NCI-H2029 treated with DMSO at 0.1 percent for 48 hours (cell line): ENCODE data around the gene CTNNA3.
"Not testable (repeated sequence)": the region's sequence is repeated elsewhere in the genome, so short reads cannot be mapped to it uniquely, and the experiment has no call there.

Source experiments
- DNase-seq: peaks from one replicate; lab custom pipeline; 2025; lab: John Stamatoyannopoulos, UW

The CTNNA3 gene

DNA sequence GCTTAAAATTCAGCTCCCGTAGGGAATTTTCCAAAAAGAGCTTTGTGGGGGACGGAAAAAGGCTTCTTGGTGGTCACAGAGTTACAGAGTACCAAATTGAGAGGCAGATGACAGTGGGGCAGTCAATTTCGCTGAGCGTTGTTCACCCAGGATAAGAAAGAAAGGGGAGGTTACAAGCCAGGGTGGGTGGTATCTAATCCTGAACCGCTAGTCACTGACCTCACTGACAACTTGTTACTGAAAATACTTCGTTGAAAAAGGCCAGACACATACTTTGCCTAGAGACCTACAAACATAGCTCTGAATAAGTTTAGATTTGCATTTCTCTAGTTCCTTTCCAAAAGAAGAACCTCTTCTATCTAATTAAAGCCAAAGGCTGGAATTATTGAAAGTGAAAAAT lies at the start of gene CTNNA3:
Gene CTNNA3, minus strand, starts transcription at position 167 of the 400 bp plus-strand sequence.
- DNase-seq = no peak

DNA sequence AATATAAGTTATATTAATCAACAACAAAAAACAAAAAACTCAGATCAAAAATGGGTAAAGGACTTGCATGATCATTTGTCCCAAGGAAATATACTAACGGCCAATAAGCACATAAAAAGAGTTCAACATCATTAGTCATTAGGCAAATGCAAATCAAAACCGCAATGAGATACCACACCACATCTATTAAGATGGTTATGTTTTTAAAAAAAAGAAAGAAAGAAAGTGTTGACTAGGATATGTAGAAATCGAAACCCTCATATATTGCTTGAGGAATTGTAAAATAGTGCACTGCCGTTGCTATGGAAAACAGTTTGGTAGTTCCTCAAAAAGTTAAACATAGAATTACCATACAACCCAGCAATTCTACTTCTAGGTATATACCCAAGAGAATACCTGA lies 39.4 kb upstream of the CTNNA3 start:
- no peak for DNase-seq

DNA sequence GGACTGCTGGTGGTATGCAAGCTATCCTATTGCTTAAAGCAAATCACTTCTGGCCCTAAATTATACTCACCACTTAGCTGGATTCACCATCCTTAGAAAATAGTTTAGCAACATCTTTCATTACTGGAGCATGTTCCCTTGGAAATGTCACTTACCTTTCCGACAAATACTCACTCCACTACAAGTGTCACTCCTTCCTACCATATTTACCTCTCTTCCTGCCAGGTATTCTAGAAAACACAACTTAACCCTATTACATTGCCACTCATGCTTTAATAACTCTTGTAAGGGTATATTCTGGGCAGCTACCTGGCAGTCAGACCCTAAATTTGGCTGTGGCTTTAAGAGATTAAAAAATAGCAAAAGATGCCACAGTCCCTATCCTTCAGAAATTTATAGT lies 37.5 kb upstream of the CTNNA3 start:
- DNase-seq = no peak

DNA sequence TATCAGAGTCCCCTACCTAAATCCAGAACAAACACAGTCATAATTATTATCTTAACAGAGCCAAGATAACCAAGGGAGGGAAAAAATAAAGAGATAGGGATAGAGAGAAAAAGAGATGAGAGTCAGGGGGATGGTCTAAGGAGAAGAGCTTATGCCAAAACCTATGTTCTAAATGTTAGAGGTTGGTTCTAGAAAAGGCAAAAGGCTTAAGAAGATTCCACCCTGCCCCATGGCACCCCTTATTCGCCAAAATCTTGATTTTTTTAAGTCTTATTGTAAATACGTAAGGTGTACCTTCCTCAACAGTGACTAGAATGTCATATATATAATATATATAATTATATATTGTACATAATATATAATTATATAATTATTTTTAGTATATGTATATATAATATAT lies 29.6 kb upstream of the CTNNA3 start:
- DNase-seq = no peak

DNA sequence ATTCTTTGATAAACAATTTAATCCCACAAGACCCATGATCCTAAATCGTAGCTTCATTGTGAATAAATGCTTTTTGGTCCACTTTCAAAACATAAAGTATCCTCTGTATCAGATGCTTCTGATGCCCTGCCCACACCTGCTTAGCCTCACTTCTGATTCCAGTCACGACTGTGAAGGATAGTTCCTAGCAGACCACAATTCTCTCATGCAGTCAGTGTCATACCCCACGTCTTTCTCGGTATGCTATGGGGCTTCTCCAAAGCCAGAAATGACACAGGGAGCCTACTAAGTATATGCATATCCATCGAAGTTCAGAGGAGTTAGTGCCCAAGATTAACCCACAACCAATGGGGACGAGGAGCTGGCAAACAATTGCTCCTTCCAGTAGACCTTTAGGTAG lies 27.6 kb upstream of the CTNNA3 start:
- no peak for DNase-seq

DNA sequence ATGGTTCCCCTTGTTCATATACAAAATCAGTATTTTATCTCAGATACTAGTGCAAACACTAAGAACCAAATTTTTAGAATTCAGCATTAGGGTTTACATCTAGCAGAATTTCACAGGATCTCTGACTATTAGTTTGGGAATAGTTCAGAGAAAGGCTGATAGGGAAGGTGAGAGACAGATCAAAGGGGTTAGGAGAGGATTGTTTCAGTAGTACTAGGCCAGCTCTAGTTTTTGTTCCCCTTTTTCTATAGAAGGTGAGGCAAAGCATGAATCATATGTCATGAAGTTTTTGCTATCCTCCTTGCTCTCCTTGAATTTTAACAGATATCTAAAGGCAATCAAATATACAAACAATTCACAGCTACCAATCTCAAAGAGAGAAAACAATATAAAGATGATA lies 26.1 kb upstream of the CTNNA3 start:
- no peak for DNase-seq

DNA sequence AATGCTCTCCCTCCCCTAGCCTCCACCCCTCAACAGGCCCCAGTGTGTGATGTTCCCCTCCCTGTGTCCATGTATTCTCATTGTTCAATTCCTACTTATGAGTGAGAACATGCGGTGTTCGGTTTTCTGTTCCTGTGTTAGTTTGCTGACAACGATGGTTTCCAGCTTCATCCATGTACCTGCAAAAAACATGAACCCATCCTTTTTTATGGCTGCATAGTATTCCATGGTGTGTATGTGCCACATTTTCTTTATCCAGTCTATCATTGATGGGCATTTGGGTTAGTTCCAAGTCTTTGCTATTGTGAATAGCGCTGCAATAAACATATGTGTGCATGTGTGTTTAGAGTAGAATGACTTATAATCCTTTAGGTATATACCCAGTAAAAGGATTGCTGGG lies 20.5 kb upstream of the CTNNA3 start:
- not testable (repeated sequence) for DNase-seq

DNA sequence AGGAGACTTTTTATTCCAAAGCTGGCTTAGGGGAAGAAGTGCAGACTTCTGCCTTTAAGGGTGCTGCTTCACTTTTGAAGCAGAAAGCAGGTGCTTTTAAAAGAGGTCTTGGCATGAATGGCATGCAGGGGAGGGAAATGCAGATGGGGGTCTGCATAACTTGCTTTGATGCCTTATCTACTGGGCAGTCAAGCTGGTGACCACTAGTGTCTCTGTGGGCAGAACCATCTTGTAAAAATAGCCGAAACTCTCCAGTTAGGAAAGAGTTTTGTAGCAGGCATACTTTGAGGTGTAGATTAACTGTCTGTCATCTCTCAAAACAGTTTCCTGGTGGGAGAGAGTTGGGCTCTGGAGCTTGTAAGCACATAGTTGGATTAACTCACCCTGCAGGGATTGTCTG lies 9.9 kb upstream of the CTNNA3 start:
- DNase-seq = no peak

DNA sequence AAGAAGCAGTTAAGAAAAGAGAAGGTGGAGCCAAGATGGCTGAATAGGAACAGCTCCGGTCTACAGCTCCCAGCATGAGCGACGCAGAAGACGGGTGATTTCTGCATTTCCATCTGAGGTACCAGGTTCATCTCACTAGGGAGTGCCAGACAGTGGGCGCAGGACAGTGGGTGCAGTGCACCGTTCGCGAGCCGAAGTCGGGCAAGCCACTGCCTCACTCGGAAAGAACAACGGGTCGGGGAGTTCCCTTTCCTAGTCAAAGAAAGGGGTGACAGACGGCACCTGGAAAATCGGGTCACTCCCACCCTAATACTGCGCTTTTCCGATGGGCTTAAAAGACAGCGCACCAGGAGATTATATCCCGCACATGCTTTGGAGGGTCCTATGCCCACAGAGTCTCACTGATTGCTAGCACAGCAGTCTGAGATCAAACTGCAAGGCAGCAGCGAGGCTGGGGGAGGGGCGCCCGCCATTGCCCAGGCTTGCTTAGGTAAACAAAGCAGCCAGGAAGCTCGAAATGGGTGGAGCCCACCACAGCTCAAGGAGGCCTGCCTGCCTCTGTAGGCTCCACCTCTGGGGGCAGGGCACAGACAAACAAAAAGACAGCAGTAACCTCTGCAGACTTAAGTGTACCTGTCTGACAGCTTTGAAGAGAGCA lies 3.7 kb upstream of the CTNNA3 start:
- DNase-seq = not testable (repeated sequence)

DNA sequence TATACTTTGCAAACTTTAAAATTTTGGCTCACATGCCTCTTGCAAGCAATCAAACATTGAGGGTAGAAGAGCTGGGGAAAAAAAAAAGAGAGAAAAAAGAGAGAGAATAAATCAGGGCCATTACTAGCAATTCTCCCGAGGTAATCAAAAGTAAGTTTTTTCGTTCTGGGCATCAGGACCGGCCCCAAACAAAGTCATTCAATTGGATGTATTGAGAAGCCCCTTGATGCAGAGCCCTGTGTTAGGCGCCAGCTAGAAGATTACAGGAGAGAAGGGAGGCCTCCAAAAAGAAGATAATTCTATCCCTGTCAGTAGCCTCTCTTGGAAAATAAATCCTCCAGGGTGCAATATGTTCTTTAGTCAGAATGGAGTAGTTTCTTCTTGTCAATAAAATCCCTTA lies 2.2 kb upstream of the CTNNA3 start:
- no peak for DNase-seq

DNA sequence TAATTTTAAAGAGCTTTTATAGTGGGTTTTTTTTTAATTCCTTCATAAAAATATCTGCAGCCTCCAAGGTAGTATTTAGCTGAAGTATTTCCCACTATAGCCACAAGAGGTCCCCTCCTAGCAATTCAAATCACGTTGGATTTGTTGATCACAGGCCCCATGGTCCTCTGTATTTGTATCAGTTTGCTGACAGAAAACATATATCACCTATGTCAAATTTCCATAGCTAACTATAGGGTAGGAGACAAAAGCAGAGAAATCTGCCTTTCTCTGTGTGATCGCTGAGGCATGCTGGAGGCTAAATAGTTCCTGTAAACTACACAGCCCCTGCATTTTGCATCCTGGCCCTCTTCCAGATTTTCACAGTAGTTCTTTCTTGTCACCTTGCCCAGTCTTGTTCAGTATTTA lies 1.7 kb upstream of the CTNNA3 start:
- peak; percentile 0 for DNase-seq

DNA sequence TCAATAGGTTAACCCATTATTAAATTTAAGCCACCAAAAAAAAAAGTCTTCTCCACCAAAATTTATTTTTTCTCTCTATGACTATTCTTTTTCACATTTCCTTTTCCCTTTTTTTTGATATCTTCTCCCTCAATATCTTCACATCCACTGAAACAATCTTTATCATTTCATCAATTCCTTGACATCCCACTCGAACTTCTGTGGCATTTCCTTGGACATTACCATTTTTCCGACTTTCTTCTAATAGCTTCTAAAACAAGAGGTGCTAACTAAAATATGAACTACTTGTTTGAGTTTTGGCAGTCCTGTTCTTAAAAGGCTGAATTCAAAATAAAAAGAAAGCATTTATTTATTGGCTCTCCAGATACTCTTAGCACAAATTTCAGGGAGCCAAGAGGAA lies 684 bp upstream of the CTNNA3 start:
- DNase-seq = no peak

DNA sequence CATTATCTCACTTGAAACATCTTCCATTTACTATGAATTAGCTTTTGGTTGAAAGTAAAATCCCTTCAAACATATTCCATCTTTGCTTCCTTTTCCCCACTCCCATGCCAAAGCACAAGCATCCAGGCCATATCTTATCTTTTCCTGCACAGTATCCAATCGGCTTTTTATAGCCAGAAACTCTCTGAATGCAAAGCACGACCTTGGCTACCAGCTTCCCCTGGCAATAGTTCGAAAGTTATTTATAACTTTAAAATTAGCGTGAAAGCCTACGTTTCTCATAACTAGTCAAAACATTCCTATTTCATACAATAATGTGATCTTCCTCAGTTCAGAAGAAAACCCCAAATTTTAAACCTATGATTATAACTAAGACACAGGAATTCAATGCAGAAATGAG lies 440 bp downstream of the CTNNA3 start:
- DNase-seq = no peak

DNA sequence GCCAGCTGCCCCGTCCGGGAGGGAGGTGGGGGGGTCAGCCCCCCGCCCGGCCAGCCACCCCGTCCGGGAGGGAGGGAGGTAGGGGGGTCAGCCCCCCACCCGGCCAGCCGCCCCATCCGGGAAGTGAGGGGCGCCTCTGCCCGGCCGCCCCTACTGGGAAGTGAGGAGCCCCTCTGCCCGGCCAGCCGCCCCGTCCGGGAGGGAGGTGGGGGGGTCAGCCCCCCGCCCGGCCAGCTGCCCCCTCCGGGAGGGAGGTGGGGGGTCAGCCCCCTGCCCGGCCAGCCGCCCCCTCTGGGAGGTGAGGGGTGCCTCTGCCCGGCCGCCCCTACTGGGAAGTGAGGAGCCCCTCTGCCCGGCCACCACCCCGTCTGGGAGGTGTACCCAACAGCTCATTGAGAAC lies 4.1 kb downstream of the CTNNA3 start:
- DNase-seq = not testable (repeated sequence)

DNA sequence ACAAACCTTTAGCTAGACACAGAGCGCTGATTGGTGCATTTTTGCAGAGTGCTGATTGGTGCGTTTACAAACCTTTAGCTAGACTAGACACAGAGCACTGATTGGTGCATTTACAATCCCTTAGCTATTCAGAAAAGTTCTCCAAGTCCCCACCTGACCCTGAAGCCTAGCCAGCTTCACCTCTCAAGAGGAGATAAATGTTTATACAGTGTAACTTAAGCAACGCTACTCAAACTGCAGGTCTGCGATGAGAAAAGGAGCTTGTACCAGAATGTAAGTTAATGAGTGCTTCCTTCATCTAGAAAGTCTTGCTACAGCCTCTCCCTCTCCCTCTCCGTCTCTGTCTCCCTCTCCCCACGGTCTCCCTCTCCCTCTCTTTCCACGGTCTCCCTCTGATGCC lies 5.5 kb downstream of the CTNNA3 start:
- DNase-seq = not testable (repeated sequence)

DNA sequence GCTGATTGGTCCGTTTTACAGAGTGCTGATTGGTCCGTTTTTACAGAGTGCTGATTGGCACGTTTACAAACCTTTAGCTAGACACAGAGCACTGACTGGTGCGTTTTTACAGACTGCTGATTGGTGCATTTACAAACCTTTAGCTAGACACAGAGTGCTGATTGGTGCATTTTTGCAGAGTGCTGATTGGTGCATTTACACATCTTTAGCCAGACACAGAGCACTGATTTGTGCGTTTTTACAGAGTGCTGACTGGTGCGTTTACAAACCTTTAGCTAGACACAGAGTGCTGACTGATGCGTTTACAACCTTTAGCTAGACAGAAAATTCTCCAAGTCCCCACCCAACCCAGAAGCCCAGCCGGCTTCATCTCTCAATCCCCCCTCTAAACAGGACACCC lies 11.9 kb downstream of the CTNNA3 start:
- not testable (repeated sequence) for DNase-seq

DNA sequence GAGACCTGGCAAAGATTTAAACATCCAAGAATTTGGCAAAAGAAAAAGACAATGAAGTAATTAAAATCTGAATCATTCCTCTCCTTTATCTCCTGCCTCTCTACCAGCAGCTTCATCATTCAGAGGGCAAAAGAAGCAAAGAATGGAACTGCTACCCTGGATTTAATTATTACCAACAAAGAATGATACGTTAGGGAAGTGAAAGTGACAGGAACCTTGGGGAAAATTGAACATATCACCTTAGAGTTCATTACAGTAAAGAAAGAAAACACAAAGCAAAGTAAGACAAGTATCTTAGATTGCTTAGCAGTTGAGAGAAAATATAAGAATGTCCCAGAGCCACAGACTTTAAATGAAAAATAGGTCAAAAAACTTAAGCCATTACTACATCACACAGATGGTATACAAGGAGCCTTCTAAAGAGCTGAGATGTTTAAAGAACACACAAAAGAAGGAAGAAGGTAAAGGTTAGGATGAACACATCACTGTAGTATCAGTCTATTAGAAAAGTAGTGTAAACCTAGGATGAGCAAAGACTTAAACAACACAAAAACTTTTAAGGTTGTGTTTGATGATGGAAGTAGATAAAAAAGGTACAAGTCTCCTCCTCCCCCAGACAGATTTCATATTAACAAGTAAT lies 17.5 kb downstream of the CTNNA3 start:
- no peak for DNase-seq

DNA sequence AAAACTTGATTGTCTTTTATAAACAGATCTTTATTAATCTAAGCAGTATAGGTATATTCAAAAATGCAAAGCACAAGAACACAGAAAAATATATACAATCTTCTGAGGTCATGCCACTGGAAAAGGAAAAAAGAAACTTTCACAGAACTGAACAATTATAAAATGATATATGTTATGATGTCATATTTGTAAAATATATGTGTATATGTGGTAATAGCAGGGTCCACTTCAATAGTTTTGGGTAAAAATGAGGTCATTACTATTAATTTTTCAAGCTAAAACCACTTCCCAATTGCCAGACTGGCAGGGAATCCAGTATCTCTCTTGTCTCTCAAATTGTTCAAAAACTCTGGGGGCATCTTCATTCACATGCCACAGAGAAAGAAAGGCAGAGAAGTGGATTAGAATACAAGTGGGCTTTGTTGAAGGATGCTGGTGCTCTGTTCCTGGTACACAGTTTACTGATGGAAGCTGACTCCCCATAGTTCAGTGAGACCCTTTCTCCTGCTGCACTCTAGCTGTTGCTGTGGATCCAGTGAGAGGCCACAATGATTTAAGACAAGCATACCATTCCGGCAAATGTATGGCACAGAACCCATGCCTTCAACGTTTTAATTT lies 19.7 kb downstream of the CTNNA3 start:
- no peak for DNase-seq

DNA sequence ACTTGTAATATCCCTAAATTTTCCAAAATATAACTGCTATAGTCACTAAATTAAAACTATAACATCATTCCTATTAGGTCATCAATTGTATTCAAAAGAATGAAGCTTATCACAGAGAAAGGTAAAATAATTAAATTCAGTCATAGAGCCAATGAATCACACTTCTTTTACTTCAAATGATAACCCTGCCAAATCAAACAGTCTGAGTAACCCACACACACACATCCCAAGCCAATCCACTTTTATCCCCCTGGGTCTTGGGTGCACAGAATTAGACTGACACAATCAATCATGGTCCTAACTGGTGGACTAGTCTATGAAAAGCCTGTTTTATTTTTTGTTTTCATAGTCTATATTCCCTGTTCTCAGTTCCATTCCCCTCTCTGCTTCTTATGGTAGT lies 25.6 kb downstream of the CTNNA3 start:
- no peak for DNase-seq

DNA sequence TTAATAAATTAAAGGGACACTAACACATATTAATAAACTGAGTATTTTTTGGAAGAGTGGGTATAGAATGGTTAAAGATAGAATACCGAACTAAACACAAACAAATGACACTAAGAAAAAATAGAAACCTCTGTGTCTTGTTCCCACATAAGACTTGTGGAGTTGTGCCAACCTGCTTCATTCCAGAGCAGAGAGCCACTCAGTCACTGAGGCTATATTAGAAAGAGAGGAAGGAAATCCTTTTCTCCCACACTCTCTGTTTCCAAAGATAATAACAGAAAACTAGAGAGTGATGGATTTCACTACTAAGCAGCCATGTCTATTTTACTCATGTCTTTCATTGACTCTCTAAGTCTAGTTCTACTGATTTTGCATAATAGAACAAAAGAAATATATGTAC lies 26.0 kb downstream of the CTNNA3 start:
- no peak for DNase-seq

DNA sequence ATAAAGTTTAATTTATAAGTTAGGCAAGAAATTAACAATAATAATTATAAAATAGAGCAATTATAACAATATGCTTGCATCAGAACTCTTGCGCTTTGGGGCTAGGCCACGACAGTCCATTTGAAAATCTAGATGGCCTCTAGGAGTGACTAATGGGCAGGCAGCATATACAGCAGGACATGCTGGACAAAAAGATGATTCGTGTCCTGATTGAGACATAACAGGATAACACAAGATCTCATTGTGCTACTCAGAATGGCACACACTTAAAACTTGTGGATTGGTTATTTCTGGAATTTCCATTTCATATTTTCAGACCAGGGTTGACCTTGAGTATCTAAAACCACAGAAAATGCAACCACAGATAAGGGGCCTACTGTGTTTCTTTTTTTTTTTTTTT lies 27.5 kb downstream of the CTNNA3 start:
- DNase-seq = no peak

DNA sequence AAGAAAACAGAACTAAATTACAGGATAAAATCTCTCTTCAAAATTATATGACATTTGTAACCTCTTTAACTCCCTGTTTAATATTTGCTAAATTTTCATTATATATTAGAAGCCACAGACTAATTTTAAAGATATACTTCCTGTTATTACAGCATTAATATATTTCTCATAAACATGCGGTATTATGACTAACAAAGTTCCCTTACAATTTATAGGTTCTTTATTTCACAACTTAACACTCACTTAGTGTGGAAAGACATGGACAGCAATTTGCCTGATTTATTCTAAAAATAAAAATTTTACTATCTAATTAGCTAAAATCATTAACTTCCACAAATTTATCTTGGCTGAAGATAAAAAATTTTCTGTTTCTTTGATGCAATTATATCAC lies 29.0 kb downstream of the CTNNA3 start:
- no peak for DNase-seq

DNA sequence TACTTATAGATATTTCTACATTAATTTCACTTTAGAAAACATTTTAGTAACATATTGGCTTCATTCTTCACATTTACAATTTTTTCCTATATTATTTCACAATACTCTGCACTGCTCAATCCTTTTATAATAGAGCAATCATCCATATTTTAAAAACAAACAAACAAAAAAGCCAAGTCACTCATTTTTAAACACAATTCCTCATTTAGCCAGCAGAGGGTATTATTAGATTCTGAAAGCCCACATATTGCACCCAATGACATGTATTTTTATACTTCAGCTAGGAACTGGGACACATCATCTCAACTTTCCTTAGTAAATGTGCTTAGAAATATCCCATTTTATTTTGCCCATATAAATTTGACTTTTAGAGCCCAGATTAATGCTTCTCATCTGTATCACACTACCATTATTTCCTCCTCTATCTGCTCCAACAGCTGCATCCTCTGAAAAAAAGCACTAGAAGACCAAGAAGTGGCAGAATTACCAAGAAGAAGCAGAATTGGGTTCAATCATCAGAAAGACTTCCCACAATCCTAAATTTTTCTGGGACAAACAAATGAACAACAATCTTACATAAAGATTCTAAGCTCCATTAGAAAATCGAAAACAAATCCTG lies 29.5 kb downstream of the CTNNA3 start:
- DNase-seq = no peak
